ENCODE measurements around the gene POLR2H. TPM values are rescaled to one million over a fixed set of nuclear protein-coding genes. Genes with fewer than 3 reads are reported as not detected.
A peak's percentile ranks its signal among the peaks of the same experiment; 100 is the strongest.

Gene POLR2H
- total RNA-seq, 1 experiment from 2014 or later = 133 TPM

- ATAC-seq = no peak
- H3K36me3 Mint-ChIP-seq = peaks cover 45% of the 10 kb centered on the region
- peaks cover 30% of the 10 kb centered on the region for H3K4me1 Mint-ChIP-seq
- no peak overlapping the region for H3K4me3 Mint-ChIP-seq
- peak overlapping the region; percentile 82 for H3K27ac Mint-ChIP-seq
- ChIA-PET CTCF (no interaction called here), POLR2A (interaction anchor here (0.5 to 0.7 kb wide), 2 partner anchors 13 to 24 kb away, joined by 3 to 6 read pairs; no protein-coding TSS in a partner anchor)
- no peak for DNase-seq (ENCODE audit: low spot score)
- TF ChIP-seq CBFB (CRISPR knock-in tag; IDR thresholded peaks at IDR 0.05; ENCODE audit: low read depth) = no peak
- no peak for TF ChIP-seq ATF3 (CRISPR knock-in tag; conservative IDR thresholded peaks at IDR 0.05)
- TF ChIP-seq ZNF425 (CRISPR knock-in tag; conservative IDR thresholded peaks at IDR 0.05) = no peak
- TF ChIP-seq ZNF396 (CRISPR knock-in tag; IDR thresholded peaks at IDR 0.05; ENCODE audit: borderline replicate concordance) = no peak
- no peak for TF ChIP-seq GTF2I (CRISPR knock-in tag; conservative IDR thresholded peaks at IDR 0.05)
- no peaks in the 10 kb centered on the region for H3K9me3 Mint-ChIP-seq
- no peaks in the 10 kb centered on the region for H3K27me3 Mint-ChIP-seq (ENCODE audit: low read depth)
Observed at GRCh38 chr3:184334470-184335158, 26.9 kb upstream of the POLR2H start.

- Mint-ChIP-seq H3K4me1 (peaks cover 30% of the 10 kb centered on the region), H3K4me3 (peak overlapping the region; percentile 92), H3K9me3 (no peaks in the 10 kb centered on the region), H3K27ac (peak overlapping the region; percentile 95), H3K27me3 (ENCODE audit: low read depth) (no peaks in the 10 kb centered on the region), H3K36me3 (peaks cover 40% of the 10 kb centered on the region)
- TF ChIP-seq ZNF281 (CRISPR knock-in tag; IDR thresholded peaks at IDR 0.05) (no peak), EMX1 (CRISPR knock-in tag; IDR thresholded peaks at IDR 0.05) (no peak), ZMAT4 (CRISPR knock-in tag; IDR thresholded peaks at IDR 0.05) (no peak), CBFB (CRISPR knock-in tag; IDR thresholded peaks at IDR 0.05; ENCODE audit: low read depth) (no peak), AR (CRISPR knock-in tag; IDR thresholded peaks at IDR 0.05) (no peak), ZNF263 (CRISPR knock-in tag; IDR thresholded peaks at IDR 0.05; ENCODE audit: low read depth) (no peak)
- CTCF ChIA-PET = no interaction called here
- DNase-seq (ENCODE audit: low spot score) (no peak), ATAC-seq (peak; percentile 0; the same call in 1 of the 2 replicates)
- POLR2A ChIA-PET = interaction anchor here (0.5 to 0.7 kb wide), 2 partner anchors 13 to 24 kb away, joined by 3 to 6 read pairs; no protein-coding TSS in a partner anchor
Observed at GRCh38 chr3:184335291-184335660, 26.2 kb upstream of the POLR2H start.

Data from WTC11 (cell line).